Peyer's patch (tissue), 4 donors: Measurements from ENCODE around the gene CEP97.

ENCODE experiments used
- POLR2A ChIP-seq, 2 donors: fragments of 450-650 bp; IDR thresholded peaks; one replicate each; pipeline ENCODE4 v1.5.1; 2017; ENCODE audit warnings: antibody characterized with exemption in 2 of 2, mild to moderate bottlenecking in 2 of 2, moderate library complexity in 2 of 2
- TF ChIP-seq, protein P1 (sequence below), 6 experiments: fragments of 450-650 bp in 4 of 6; fragments of 200-600 bp in 2 of 6; sonication (generic) in 1 of 6; IDR thresholded peaks; one replicate each; pipeline ENCODE4 v1.5.1; 2017 to 2019; ENCODE audit warnings: antibody characterized with exemption in 6 of 6, mild to moderate bottlenecking in 3 of 6, moderate library complexity in 1 of 6

DNA sequence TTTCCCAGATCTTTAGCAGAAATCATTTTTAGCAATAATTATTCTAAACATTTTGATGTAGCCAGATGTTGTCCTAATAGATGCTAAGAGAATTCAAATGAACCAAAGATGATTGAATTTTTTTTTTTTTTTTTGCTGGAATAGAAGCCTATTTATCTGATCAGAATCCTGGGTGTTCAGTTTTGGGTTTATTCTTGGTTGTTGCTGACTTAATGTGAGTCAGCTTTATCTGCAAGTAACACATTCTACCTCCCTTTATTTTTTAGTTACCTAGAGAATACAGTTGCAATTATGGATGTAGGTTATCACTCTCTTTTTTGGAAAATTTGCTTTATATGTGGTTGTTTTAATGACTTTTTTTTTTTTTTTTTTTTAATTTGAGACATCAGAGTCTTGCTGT, 6.4 kb downstream of the CEP97 start:
- no peak for TF ChIP-seq POLR2A (IDR thresholded peaks at IDR 0.05)
- TF ChIP-seq, protein P1, sequence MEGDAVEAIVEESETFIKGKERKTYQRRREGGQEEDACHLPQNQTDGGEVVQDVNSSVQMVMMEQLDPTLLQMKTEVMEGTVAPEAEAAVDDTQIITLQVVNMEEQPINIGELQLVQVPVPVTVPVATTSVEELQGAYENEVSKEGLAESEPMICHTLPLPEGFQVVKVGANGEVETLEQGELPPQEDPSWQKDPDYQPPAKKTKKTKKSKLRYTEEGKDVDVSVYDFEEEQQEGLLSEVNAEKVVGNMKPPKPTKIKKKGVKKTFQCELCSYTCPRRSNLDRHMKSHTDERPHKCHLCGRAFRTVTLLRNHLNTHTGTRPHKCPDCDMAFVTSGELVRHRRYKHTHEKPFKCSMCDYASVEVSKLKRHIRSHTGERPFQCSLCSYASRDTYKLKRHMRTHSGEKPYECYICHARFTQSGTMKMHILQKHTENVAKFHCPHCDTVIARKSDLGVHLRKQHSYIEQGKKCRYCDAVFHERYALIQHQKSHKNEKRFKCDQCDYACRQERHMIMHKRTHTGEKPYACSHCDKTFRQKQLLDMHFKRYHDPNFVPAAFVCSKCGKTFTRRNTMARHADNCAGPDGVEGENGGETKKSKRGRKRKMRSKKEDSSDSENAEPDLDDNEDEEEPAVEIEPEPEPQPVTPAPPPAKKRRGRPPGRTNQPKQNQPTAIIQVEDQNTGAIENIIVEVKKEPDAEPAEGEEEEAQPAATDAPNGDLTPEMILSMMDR (IDR thresholded peaks at IDR 0.05) = no peak
